22Rv1 (cell line): ENCODE results near the gene AHRR.

ENCODE experiments used
- CTCF ChIP-seq: fragments of 450-650 bp; IDR thresholded peaks from 2 replicates; pipeline ENCODE4 v1.5.1; 2017; ENCODE audit warnings: mild to moderate bottlenecking
- ZFX ChIP-seq: fragments of 450-650 bp; IDR thresholded peaks from 2 replicates; pipeline ENCODE4 v1.6.1; 2017; ENCODE audit warnings: antibody characterized with exemption, borderline replicate concordance

- no peak for TF ChIP-seq CTCF
- no peak for TF ChIP-seq ZFX
Observed at GRCh38 chr5:373710-374602, 52.4 kb downstream of the AHRR start.
